ENCODE data around the gene AGBL1. TPM values are rescaled to one million over a fixed set of nuclear protein-coding genes. Genes with fewer than 3 reads are reported as not detected.

Gene AGBL1
- total and polyA plus RNA-seq, 2 donors (not counting 1 experiment from before 2014, with no cell fraction given), result not detected

DNA sequence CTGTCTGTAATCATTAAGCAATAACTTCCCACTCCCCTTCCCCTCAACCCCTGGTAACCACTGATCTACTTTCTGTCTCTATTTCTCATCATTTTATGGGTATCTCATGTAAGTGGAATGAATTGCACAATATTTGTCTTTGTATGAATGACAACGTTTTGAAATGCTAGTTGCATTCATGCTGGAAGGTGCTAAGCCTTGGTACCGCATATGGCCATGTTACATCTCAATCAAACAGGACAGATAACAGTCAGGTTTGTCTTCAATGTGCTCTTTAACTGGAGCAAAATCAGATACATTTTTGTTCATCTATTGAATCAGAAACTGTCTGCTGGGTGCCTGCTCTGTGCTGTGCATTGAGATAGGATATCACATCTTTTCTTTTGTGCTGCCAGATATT is 134.2 kb downstream of the AGBL1 start:
- Mint-ChIP-seq H3K27me3 (peaks cover 4% of the 10 kb centered on the region), H3K9me3 (ENCODE audit: insufficient read depth) (peaks cover 9% of the 10 kb centered on the region), H3K4me1 (no peaks in the 10 kb centered on the region), H3K27ac (no peak overlapping the region), H3K4me3 (no peak overlapping the region)
- TF ChIP-seq EZH2 (IDR thresholded peaks at IDR 0.05; ENCODE audit: borderline replicate concordance, insufficient read depth, low read depth, low read length, poor library complexity, severe bottlenecking), result no peak
- TF ChIP-seq, protein P1, sequence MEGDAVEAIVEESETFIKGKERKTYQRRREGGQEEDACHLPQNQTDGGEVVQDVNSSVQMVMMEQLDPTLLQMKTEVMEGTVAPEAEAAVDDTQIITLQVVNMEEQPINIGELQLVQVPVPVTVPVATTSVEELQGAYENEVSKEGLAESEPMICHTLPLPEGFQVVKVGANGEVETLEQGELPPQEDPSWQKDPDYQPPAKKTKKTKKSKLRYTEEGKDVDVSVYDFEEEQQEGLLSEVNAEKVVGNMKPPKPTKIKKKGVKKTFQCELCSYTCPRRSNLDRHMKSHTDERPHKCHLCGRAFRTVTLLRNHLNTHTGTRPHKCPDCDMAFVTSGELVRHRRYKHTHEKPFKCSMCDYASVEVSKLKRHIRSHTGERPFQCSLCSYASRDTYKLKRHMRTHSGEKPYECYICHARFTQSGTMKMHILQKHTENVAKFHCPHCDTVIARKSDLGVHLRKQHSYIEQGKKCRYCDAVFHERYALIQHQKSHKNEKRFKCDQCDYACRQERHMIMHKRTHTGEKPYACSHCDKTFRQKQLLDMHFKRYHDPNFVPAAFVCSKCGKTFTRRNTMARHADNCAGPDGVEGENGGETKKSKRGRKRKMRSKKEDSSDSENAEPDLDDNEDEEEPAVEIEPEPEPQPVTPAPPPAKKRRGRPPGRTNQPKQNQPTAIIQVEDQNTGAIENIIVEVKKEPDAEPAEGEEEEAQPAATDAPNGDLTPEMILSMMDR (IDR thresholded peaks at IDR 0.05), result no peak
- Histone ChIP-seq H3K79me2 (ENCODE audit: control insufficient read depth, insufficient read depth, low read length) (no peaks in the 10 kb centered on the region), H3K4me2 (replicated peaks; ENCODE audit: low read depth, low read length, poor library complexity, severe bottlenecking) (no peak overlapping the region), H3K9me3 (ENCODE audit: control extremely low read depth in 1 of 3, control insufficient read depth in 2 of 3, insufficient read depth in 1 of 3, low read length in 2 of 3) (peaks cover 0 to 7% (median 4%) of the 10 kb centered on the region in 3 donors), H4K20me1 (ENCODE audit: control insufficient read depth, insufficient read depth, low read length, poor library complexity, severe bottlenecking) (no peaks in the 10 kb centered on the region), H3K4me3 (ENCODE audit: control extremely low read depth in 1 of 5, extremely low read depth in 1 of 5, insufficient read depth in 1 of 5, low read depth in 2 of 5, low read length in 4 of 5) (no peak overlapping the region), H3K4me1 (ENCODE audit: control insufficient read depth in 2 of 2, insufficient read depth in 2 of 2, low read length in 2 of 2) (no peaks in the 10 kb centered on the region), H3K27me3 (replicated peaks in 1 of 4; ENCODE audit: control extremely low read depth in 1 of 4, control insufficient read depth in 3 of 4, insufficient read depth in 4 of 4, low read length in 3 of 4) (no peaks in the 10 kb centered on the region), H3K9ac (ENCODE audit: low read length) (no peak overlapping the region), H2AFZ (ENCODE audit: insufficient read depth, low read depth, low read length, poor library complexity, severe bottlenecking) (no peak overlapping the region), H3K36me3 (replicated peaks in 1 of 2; ENCODE audit: control extremely low read depth in 1 of 2, control insufficient read depth in 1 of 2, extremely low read depth in 1 of 2, insufficient read depth in 2 of 2, low read length in 1 of 2) (no peaks in the 10 kb centered on the region), H3K27ac (ENCODE audit: low read length in 2 of 2) (no peak overlapping the region)
- CTCF ChIA-PET, result no interaction called here
- intact Hi-C loops (cut with micrococcal nuclease), result no loop called here
- ATAC-seq (ENCODE audit: low read depth) (no peak), DNase-seq (no peak)
- POLR2A ChIA-PET, result no interaction called here
- 100% methylated on average over 1 of the region's 2 CpGs for WGBS (ENCODE audit: insufficient coverage)

DNA sequence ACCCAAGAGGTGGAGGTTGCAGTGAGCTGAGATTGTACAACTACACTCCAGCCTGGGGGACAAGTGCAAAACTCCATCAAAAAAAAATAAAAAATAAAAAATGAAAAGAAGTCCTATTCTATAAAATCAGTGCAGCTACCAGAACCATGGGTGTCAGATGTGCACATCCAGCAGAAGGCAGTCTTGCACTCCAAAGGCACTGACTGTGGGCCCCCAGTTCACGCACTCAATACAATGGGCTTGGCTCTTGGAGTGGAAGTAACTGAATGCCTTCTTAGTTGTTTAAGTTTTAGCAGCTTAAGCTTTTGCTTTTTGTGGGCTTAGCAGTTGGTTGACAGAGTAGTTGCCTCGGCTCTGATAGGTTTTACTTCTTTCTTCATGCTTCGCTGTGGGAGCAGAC is 141.4 kb downstream of the AGBL1 start:
- no peaks in the 10 kb centered on the region for H3K4me1 ChIP-seq (ENCODE audit: control insufficient read depth in 2 of 2, insufficient read depth in 2 of 2, low read length in 2 of 2)
- H3K27me3 Mint-ChIP-seq, result no peaks in the 10 kb centered on the region
- H3K36me3 ChIP-seq (replicated peaks in 1 of 2; ENCODE audit: control extremely low read depth in 1 of 2, control insufficient read depth in 1 of 2, extremely low read depth in 1 of 2, insufficient read depth in 2 of 2, low read length in 1 of 2), result no peaks in the 10 kb centered on the region
- H2AFZ ChIP-seq (ENCODE audit: insufficient read depth, low read depth, low read length, poor library complexity, severe bottlenecking), result no peak overlapping the region
- TF ChIP-seq, protein P1 (IDR thresholded peaks at IDR 0.05), result no peak
- TF ChIP-seq EZH2 (IDR thresholded peaks at IDR 0.05; ENCODE audit: borderline replicate concordance, insufficient read depth, low read depth, low read length, poor library complexity, severe bottlenecking), result no peak
- no peak overlapping the region for H3K4me3 Mint-ChIP-seq
- WGBS (ENCODE audit: insufficient coverage), result 94% methylated on average over 3 of the region's 3 CpGs
- no peaks in the 10 kb centered on the region for H4K20me1 ChIP-seq (ENCODE audit: control insufficient read depth, insufficient read depth, low read length, poor library complexity, severe bottlenecking)
- H3K27me3 ChIP-seq (replicated peaks in 1 of 4; ENCODE audit: control extremely low read depth in 1 of 4, control insufficient read depth in 3 of 4, insufficient read depth in 4 of 4, low read length in 3 of 4), result no peaks in the 10 kb centered on the region
- DNase-seq, result no peak
- no peak overlapping the region for H3K4me2 ChIP-seq (replicated peaks; ENCODE audit: low read depth, low read length, poor library complexity, severe bottlenecking)
- H3K9me3 Mint-ChIP-seq (ENCODE audit: insufficient read depth), result peaks cover 7% of the 10 kb centered on the region
- ChIA-PET POLR2A (no interaction called here), CTCF (no interaction called here)
- H3K9me3 ChIP-seq (ENCODE audit: control extremely low read depth in 1 of 3, control insufficient read depth in 2 of 3, insufficient read depth in 1 of 3, low read length in 2 of 3), result peaks cover 0 to 7% (median 0%) of the 10 kb centered on the region in 3 donors
- no peak overlapping the region for H3K4me3 ChIP-seq (ENCODE audit: control extremely low read depth in 1 of 5, extremely low read depth in 1 of 5, insufficient read depth in 1 of 5, low read depth in 2 of 5, low read length in 4 of 5)
- no peak for ATAC-seq (ENCODE audit: low read depth)
- no peaks in the 10 kb centered on the region for H3K4me1 Mint-ChIP-seq
- no peak overlapping the region for H3K27ac ChIP-seq (ENCODE audit: low read length in 2 of 2)
- H3K79me2 ChIP-seq (ENCODE audit: control insufficient read depth, insufficient read depth, low read length), result no peaks in the 10 kb centered on the region
- no peak overlapping the region for H3K9ac ChIP-seq (ENCODE audit: low read length)
- H3K27ac Mint-ChIP-seq, result no peak overlapping the region
- intact Hi-C loops (cut with micrococcal nuclease), result no loop called here

Data from B cell (primary cell).